ENCODE measurements around the gene DNLZ. TPM values are rescaled to one million over a fixed set of nuclear protein-coding genes. Genes with fewer than 3 reads are reported as not detected.

DNLZ gene
- total and polyA plus RNA-seq, 9 of the 15 experiments (the other 6 are each of a cell fraction or from before 2014, with no cell fraction given), result 0.17 to 44.6 (median 3.4) TPM

DNA sequence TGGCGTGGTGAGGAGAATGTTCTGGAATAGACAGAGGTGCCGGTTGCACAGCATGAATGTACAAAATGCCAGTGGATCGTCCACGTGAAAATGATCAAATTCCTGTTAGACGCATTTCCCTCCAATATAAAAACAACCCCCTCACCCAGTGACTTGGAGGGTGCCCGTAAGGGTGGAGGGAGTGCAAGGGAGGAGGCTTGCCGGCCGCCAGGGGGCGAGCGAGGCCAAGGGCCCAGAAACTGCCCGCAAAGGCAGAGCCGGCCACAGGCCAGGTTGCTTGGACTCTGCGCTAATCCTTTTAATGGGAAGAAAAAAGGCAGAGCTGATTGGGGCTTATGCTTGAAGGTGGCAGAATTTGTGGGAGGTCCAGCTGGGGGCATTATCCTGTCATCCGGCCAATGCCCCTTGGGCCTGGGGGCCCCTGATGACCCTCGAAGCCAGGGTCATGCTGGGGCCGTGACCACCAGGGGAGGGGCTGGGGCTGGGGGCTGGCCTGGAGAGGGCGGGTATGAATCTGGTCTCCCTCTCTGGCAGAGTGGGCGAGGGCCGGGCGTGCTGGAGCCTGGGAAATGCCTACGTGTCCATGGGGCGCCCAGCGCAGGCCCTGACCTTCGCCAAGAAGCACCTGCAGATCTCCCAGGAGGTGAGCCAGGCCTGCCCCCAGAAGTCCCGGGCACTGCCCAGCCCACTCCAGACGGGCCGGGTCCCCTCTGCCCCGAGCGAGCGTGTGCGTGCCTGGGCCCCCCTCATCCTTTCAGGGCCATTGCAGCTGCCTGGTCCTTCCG is 24.2 kb downstream of the DNLZ start (continued):
- TF ChIP-seq, protein P1, sequence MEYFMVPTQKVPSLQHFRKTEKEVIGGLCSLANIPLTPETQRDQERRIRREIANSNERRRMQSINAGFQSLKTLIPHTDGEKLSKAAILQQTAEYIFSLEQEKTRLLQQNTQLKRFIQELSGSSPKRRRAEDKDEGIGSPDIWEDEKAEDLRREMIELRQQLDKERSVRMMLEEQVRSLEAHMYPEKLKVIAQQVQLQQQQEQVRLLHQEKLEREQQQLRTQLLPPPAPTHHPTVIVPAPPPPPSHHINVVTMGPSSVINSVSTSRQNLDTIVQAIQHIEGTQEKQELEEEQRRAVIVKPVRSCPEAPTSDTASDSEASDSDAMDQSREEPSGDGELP (CRISPR knock-in tag; IDR thresholded peaks at IDR 0.05; ENCODE audit: borderline replicate concordance), result peak; percentile 63; the same call in 1 of the 2 replicates
- TF ChIP-seq ZFX (CRISPR knock-in tag; IDR thresholded peaks at IDR 0.05) (peak; percentile 30; the same call in 1 of the 2 replicates), ETV6 (IDR thresholded peaks at IDR 0.05; ENCODE audit: borderline replicate concordance in 1 of 2, low read depth in 2 of 2, low read length in 1 of 2) (no peak), ETV6 (CRISPR knock-in tag; IDR thresholded peaks at IDR 0.05; ENCODE audit: borderline replicate concordance) (no peak), ZC3H11A (IDR thresholded peaks at IDR 0.05; ENCODE audit: low read depth, low read length) (no peak), POLR2G (IDR thresholded peaks at IDR 0.05; ENCODE audit: low read depth, low read length) (0 out of 2 replicates have a peak, but pooled peaks have one; percentile 39), ZHX1 (conservative IDR thresholded peaks at IDR 0.05; ENCODE audit: low read length) (0 out of 2 replicates have a peak, but pooled peaks have one; percentile 29), MYC (IDR thresholded peaks at IDR 0.05; ENCODE audit: low read depth, low read length) (peak; percentile 40; the same call in 1 of the 2 replicates), MYC (CRISPR knock-in tag; IDR thresholded peaks at IDR 0.05; ENCODE audit: borderline replicate concordance, low read depth) (no peak), KLF16 (IDR thresholded peaks at IDR 0.05) (peak; percentile 53; the same call in 1 of the 2 replicates), ZBTB33 (CRISPR knock-in tag; IDR thresholded peaks at IDR 0.05) (peak; percentile 41; the same call in 1 of the 2 replicates), JUND (IDR thresholded peaks at IDR 0.05; ENCODE audit: borderline replicate concordance, low read depth, low read length) (no peak), JUND (tag; IDR thresholded peaks at IDR 0.05; ENCODE audit: borderline replicate concordance, low read depth, low read length) (no peak), KAT7 (CRISPR knock-in tag; IDR thresholded peaks at IDR 0.05; ENCODE audit: borderline replicate concordance) (no peak), ATF6 (CRISPR knock-in tag; IDR thresholded peaks at IDR 0.05) (no peak), CEBPB (tag; IDR thresholded peaks at IDR 0.05) (no peak), NRF1 (conservative IDR thresholded peaks at IDR 0.05 in 1 of 2, IDR thresholded peaks at IDR 0.05 in 1 of 2) (no peak)
- TF ChIP-seq, protein P2, sequence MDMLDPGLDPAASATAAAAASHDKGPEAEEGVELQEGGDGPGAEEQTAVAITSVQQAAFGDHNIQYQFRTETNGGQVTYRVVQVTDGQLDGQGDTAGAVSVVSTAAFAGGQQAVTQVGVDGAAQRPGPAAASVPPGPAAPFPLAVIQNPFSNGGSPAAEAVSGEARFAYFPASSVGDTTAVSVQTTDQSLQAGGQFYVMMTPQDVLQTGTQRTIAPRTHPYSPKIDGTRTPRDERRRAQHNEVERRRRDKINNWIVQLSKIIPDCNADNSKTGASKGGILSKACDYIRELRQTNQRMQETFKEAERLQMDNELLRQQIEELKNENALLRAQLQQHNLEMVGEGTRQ (CRISPR knock-in tag; IDR thresholded peaks at IDR 0.05), result no peak

All from K562 (cell line).